HCT116 (cell line): ENCODE data around the gene GATAD2B. TPM values are rescaled to one million over a fixed set of nuclear protein-coding genes. Genes with fewer than 3 reads are reported as not detected.

ENCODE experiments used
- ATAC-seq: fragments of 200-7000 bp; cut with Tn5 transposase; 2 replicates; pipeline ENCODE4 v1.9.1; 2020; ENCODE audit warnings: mild to moderate bottlenecking, moderate library complexity
- BruUV-seq: library from RNA; stranded (reverse); fragments of 400-500 nt; replicated peaks from 2 replicates; lab custom pipeline; 2021; lab: Mats Ljungman, UMichigan
- CTCF ChIA-PET: fragments of 300-600 bp; sonication (Branson Sonifier 250); formaldehyde crosslinking; loops from one replicate; lab custom pipeline; 2021; ENCODE audit warnings: antibody characterized with exemption; lab: Charles Lee
- POLR2A ChIA-PET: fragments of 300-600, 350-600 bp; sonication (Branson Sonifier 250); formaldehyde crosslinking; loops from one replicate; lab custom pipeline; 2021; ENCODE audit warnings: antibody characterized with exemption; lab: Charles Lee
- RAD21 ChIA-PET, 2 experiments: fragments of 300-600 bp; sonication (Branson Sonifier 250); formaldehyde crosslinking; loops; one replicate each; lab custom pipeline; 2023; ENCODE audit warnings: low total read pairs in 2 of 2; ENCODE audit not compliant: uncharacterized antibody in 2 of 2, unreplicated experiment in 2 of 2, low non-redundant PET in 1 of 2; lab: Charles Lee
- DNase-seq: peaks from one replicate; pipeline ENCODE4 v3.0.0-alpha.2; 2010; ENCODE audit warnings: low read depth, low spot score
- H2AFZ ChIP-seq: fragments of 200-600 bp; shearing (Covaris generic), sonication (generic); 2 replicates; pipeline ENCODE4 v1.6.1; 2017; ENCODE audit warnings: low read depth, mixed run types, mixed read lengths, antibody characterized with exemption, low read length; ENCODE audit not compliant: poor library complexity, severe bottlenecking
- H3K27ac ChIP-seq: 2 replicates; pipeline ENCODE4 v1.5.1; 2012; ENCODE audit warnings: low read depth, low read length
- H3K27me3 ChIP-seq: fragments of 200-600 bp; sonication (generic); 2 replicates; pipeline ENCODE4 v1.6.1; 2016; ENCODE audit warnings: mixed run types, low read length, mixed read lengths; ENCODE audit not compliant: insufficient read depth
- H3K36me3 ChIP-seq, 2 experiments: fragments of 200-500 bp in 1 of 2; fragments of 200-600 bp in 1 of 2; sonication (Bioruptor generic) in 1 of 2; sonication (generic) in 1 of 2; 2 replicates each; pipeline versions ENCODE4 v1.5.1 to v1.6.1; 2014 to 2016; ENCODE audit warnings: low read length in 2 of 2, inconsistent platforms in 1 of 2, mixed read lengths in 1 of 2, mixed run types in 1 of 2; ENCODE audit not compliant: insufficient read depth in 2 of 2, control insufficient read depth in 1 of 2
- H3K4me1 ChIP-seq, 2 experiments: fragments of 200-600 bp in 1 of 2; sonication (generic) in 1 of 2; 2 replicates each; pipeline versions ENCODE4 v1.5.1 to v1.6.1; 2012 to 2017; ENCODE audit warnings: low read length in 2 of 2, inconsistent platforms in 1 of 2, mild to moderate bottlenecking in 1 of 2, mixed read lengths in 1 of 2, mixed run types in 1 of 2, moderate library complexity in 1 of 2; ENCODE audit not compliant: insufficient read depth in 2 of 2, control insufficient read depth in 1 of 2
- H3K4me2 ChIP-seq: fragments of 200-600 bp; sonication (generic); 2 replicates; pipeline ENCODE4 v1.6.1; 2017; ENCODE audit warnings: mixed run types, low read length, mixed read lengths
- H3K4me3 ChIP-seq, 2 experiments: fragments of 200-600 bp in 1 of 2; sonication (generic) in 1 of 2; replicated peaks in 1 of 2; 2 replicates each; pipeline ENCODE4 v1.5.1; 2011 to 2016; ENCODE audit warnings: low read length in 2 of 2, control low read depth in 1 of 2, low read depth in 1 of 2, mild to moderate bottlenecking in 1 of 2, mixed read lengths in 1 of 2, mixed run types in 1 of 2
- H3K79me2 ChIP-seq: fragments of 200-600 bp; sonication (generic); 2 replicates; pipeline ENCODE4 v1.6.1; 2017; ENCODE audit warnings: mild to moderate bottlenecking, mixed run types, low read length, moderate library complexity, mixed read lengths; ENCODE audit not compliant: insufficient read depth
- H3K9ac ChIP-seq: fragments of 200-600 bp; sonication (generic); 2 replicates; pipeline ENCODE4 v1.6.1; 2016; ENCODE audit warnings: low read length, mixed read lengths
- H3K9me2 ChIP-seq: fragments of 200-600 bp; sonication (generic), shearing (Covaris generic); 2 replicates; pipeline ENCODE4 v1.6.1; 2017; ENCODE audit warnings: mixed run types, mild to moderate bottlenecking, moderate library complexity; ENCODE audit not compliant: insufficient read depth
- H3K9me3 ChIP-seq, 2 experiments: fragments of 200-500 bp in 1 of 2; fragments of 200-600 bp in 1 of 2; sonication (Bioruptor generic) in 1 of 2; sonication (generic) in 1 of 2; 2 replicates each; pipeline ENCODE4 v1.6.1; 2014 to 2017; ENCODE audit warnings: low read length in 2 of 2, mixed read lengths in 2 of 2, inconsistent platforms in 1 of 2, low read depth in 1 of 2, mild to moderate bottlenecking in 1 of 2, mixed run types in 1 of 2, moderate library complexity in 1 of 2; ENCODE audit not compliant: control insufficient read depth in 1 of 2, insufficient read depth in 1 of 2
- H4K20me1 ChIP-seq: fragments of 200-600 bp; sonication (generic), shearing (Covaris generic); 2 replicates; pipeline ENCODE4 v1.6.1; 2017; ENCODE audit warnings: mixed run types, mild to moderate bottlenecking, moderate library complexity; ENCODE audit not compliant: insufficient read depth
- CBX3 ChIP-seq: IDR thresholded peaks from 2 replicates; pipeline ENCODE4 v1.6.1; 2012; ENCODE audit warnings: low read depth
- CEBPB ChIP-seq: IDR thresholded peaks from 2 replicates; pipeline ENCODE4 v1.6.1; 2012; ENCODE audit warnings: low read depth
- CTCF ChIP-seq, 3 experiments: fragments of 200-600 bp in 1 of 3; sonication (generic) in 1 of 3; IDR thresholded peaks in 2 of 3; conservative IDR thresholded peaks in 1 of 3; 2 replicates each; pipeline ENCODE4 v1.5.1; 2012 to 2017; ENCODE audit warnings: low read depth in 2 of 3, low read length in 2 of 3, antibody characterized with exemption in 1 of 3, borderline replicate concordance in 1 of 3, control low read depth in 1 of 3, mild to moderate bottlenecking in 1 of 3, mixed read lengths in 1 of 3, mixed run types in 1 of 3, moderate library complexity in 1 of 3; ENCODE audit not compliant: insufficient read depth in 1 of 3
- EGR1 ChIP-seq: IDR thresholded peaks from 2 replicates; pipeline ENCODE4 v1.6.1; 2012; ENCODE audit warnings: low read depth
- EZH2 ChIP-seq: fragments of 200-600 bp; sonication (generic); IDR thresholded peaks from 2 replicates; pipeline ENCODE4 v1.6.1; 2017; ENCODE audit warnings: antibody characterized with exemption, mixed run types
- FOSL1 ChIP-seq: IDR thresholded peaks from 2 replicates; pipeline ENCODE4 v1.6.1; 2012; ENCODE audit warnings: low read depth
- JUND ChIP-seq: IDR thresholded peaks from 2 replicates; pipeline ENCODE4 v1.6.1; 2012
- MAX ChIP-seq: IDR thresholded peaks from 2 replicates; pipeline ENCODE4 v1.6.1; 2012
- SP1 ChIP-seq: IDR thresholded peaks from 2 replicates; pipeline ENCODE4 v1.6.1; 2012; ENCODE audit warnings: low read depth
- TCF7L2 ChIP-seq: IDR thresholded peaks from 2 replicates; pipeline ENCODE4 v1.7.0; 2011; ENCODE audit warnings: borderline replicate concordance, inconsistent platforms; ENCODE audit not compliant: insufficient read depth, insufficient read length; ENCODE audit errors: extremely low read depth
- YY1 ChIP-seq: IDR thresholded peaks from 2 replicates; pipeline ENCODE4 v1.6.1; 2011; ENCODE audit warnings: low read length, low read depth, moderate library complexity, mild to moderate bottlenecking; ENCODE audit not compliant: insufficient replicate concordance; ENCODE audit errors: extremely low read depth
- ZFX ChIP-seq: fragments of 450-650 bp; IDR thresholded peaks from 2 replicates; pipeline ENCODE4 v1.6.1; 2017
- intact Hi-C: fragments of 100-400 bp; cut with micrococcal nuclease; formaldehyde crosslinking; loops from 2 replicates; pipeline ENCODE4 v1.10.0; 2022
- total RNA-seq: library from RNA; stranded (reverse); gene quantifications from one replicate; pipeline ENCODE4 v1.2.1, GENCODE V29; 2021; ENCODE audit not compliant: unreplicated experiment
- TF ChIP-seq, protein P1 (sequence below): IDR thresholded peaks from 2 replicates; pipeline ENCODE4 v1.6.1; 2012; ENCODE audit warnings: low read depth
- TF ChIP-seq, protein P2 (sequence below): IDR thresholded peaks from 2 replicates; pipeline ENCODE4 v1.6.1; 2011; ENCODE audit warnings: mild to moderate bottlenecking, low read length, moderate library complexity; ENCODE audit not compliant: insufficient replicate concordance; ENCODE audit errors: extremely low read depth

GATAD2B gene
- total RNA-seq, 1 experiment from 2014 or later = 50.2 TPM

- no peak for TF ChIP-seq MAX
Measured at GRCh38 chr1:153779781-153780541, 142.8 kb downstream of the GATAD2B start (continued).

- H3K4me2 ChIP-seq = no peak overlapping the region
- H3K9me3 ChIP-seq = no peaks in the 10 kb centered on the region
- intact Hi-C loops = loop anchor here (10.0 kb wide), 1 partner anchor 104 kb away; the partner anchor contains the start of genes ILF2 and NPR1
- BruUV-seq = no TSS peak
- DNase-seq (no peak), ATAC-seq (no peak)
- CTCF ChIA-PET = interaction anchor here (1.4 kb wide), 1 partner anchor 18 kb away, joined by 3 read pairs; no protein-coding TSS in a partner anchor
- H3K79me2 ChIP-seq = no peaks in the 10 kb centered on the region
- no peaks in the 10 kb centered on the region for H4K20me1 ChIP-seq
- H2AFZ ChIP-seq = no peak overlapping the region
- H3K9me2 ChIP-seq = no peaks in the 10 kb centered on the region
- no peaks in the 10 kb centered on the region for H3K27me3 ChIP-seq
- no peak overlapping the region for H3K4me3 ChIP-seq
- no peak overlapping the region for H3K9ac ChIP-seq
- H3K27ac ChIP-seq = no peak overlapping the region
- H3K36me3 ChIP-seq = no peaks in the 10 kb centered on the region
- POLR2A ChIA-PET = no interaction called here
- H3K4me1 ChIP-seq = peaks cover 20 to 38% of the 10 kb centered on the region in 2 experiments
- RAD21 ChIA-PET = no interaction called here
- TF ChIP-seq CTCF (IDR thresholded peaks at IDR 0.05 in 2 of 3, conservative IDR thresholded peaks at IDR 0.05 in 1 of 3; ENCODE audit: borderline replicate concordance in 1 of 3, insufficient read depth in 1 of 3, low read depth in 2 of 3, low read length in 2 of 3) = no peak
- TF ChIP-seq JUND = no peak
- TF ChIP-seq CBX3 = no peak
- TF ChIP-seq EGR1 = no peak
- TF ChIP-seq, protein P1, sequence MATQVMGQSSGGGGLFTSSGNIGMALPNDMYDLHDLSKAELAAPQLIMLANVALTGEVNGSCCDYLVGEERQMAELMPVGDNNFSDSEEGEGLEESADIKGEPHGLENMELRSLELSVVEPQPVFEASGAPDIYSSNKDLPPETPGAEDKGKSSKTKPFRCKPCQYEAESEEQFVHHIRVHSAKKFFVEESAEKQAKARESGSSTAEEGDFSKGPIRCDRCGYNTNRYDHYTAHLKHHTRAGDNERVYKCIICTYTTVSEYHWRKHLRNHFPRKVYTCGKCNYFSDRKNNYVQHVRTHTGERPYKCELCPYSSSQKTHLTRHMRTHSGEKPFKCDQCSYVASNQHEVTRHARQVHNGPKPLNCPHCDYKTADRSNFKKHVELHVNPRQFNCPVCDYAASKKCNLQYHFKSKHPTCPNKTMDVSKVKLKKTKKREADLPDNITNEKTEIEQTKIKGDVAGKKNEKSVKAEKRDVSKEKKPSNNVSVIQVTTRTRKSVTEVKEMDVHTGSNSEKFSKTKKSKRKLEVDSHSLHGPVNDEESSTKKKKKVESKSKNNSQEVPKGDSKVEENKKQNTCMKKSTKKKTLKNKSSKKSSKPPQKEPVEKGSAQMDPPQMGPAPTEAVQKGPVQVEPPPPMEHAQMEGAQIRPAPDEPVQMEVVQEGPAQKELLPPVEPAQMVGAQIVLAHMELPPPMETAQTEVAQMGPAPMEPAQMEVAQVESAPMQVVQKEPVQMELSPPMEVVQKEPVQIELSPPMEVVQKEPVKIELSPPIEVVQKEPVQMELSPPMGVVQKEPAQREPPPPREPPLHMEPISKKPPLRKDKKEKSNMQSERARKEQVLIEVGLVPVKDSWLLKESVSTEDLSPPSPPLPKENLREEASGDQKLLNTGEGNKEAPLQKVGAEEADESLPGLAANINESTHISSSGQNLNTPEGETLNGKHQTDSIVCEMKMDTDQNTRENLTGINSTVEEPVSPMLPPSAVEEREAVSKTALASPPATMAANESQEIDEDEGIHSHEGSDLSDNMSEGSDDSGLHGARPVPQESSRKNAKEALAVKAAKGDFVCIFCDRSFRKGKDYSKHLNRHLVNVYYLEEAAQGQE = no peak
- TF ChIP-seq FOSL1 = no peak
- no peak for TF ChIP-seq EZH2
- no peak for TF ChIP-seq SP1
- no peak for TF ChIP-seq MAX
- TF ChIP-seq, protein P2, sequence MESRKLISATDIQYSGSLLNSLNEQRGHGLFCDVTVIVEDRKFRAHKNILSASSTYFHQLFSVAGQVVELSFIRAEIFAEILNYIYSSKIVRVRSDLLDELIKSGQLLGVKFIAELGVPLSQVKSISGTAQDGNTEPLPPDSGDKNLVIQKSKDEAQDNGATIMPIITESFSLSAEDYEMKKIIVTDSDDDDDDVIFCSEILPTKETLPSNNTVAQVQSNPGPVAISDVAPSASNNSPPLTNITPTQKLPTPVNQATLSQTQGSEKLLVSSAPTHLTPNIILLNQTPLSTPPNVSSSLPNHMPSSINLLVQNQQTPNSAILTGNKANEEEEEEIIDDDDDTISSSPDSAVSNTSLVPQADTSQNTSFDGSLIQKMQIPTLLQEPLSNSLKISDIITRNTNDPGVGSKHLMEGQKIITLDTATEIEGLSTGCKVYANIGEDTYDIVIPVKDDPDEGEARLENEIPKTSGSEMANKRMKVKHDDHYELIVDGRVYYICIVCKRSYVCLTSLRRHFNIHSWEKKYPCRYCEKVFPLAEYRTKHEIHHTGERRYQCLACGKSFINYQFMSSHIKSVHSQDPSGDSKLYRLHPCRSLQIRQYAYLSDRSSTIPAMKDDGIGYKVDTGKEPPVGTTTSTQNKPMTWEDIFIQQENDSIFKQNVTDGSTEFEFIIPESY = no peak
- no peak for TF ChIP-seq YY1
- no peak for TF ChIP-seq ZFX
- TF ChIP-seq CEBPB = no peak
- no peak for TF ChIP-seq TCF7L2
Measured at GRCh38 chr1:153778824-153779519, 143.8 kb downstream of the GATAD2B start.
